HG03460 (cell line): ENCODE data around the gene MARCOL.
"Not testable (repeated sequence)": the region's sequence is repeated elsewhere in the genome, so short reads cannot be mapped to it uniquely, and the experiment has no call there.

Experiments used
- ATAC-seq: cut with Tn5 transposase; IDR thresholded peaks from one replicate; pipeline ENCODE4 v1.9.1; 2021; ENCODE audit not compliant: unreplicated experiment

The MARCOL gene

GRCh38 chr5:148261221-148261620 lies 22.9 kb downstream of the MARCOL start:
- ATAC-seq: no peak

- ATAC-seq: no peak
Observed at GRCh38 chr5:148267962-148268361, 29.6 kb downstream of the MARCOL start.

DNA sequence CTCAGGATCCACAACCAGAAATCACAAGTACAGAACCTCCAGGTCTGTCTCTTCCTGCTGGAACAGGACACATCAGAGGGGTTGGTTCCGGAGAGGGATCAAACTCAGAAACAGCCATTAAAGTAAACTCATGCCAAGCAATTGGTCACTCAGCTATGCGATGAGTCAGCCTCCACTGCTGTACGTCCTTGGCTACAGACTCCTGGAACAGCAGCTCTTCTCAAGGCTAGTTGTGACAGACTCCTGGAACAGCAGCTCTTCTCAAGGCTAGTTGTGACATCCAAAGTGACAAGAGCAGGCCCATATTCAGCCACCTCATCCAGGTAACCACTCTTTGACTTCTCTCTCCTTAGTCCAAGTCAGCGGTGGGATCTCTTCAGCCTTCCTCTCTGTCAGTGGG lies 30.2 kb downstream of the MARCOL start, which contains the start of gene SPINK13:
TSS of gene SPINK13 (plus strand) at position 229 of the 400 bp plus-strand sequence. CDS start 1,279 bp downstream, outside the sequence.
- no peak for ATAC-seq

DNA sequence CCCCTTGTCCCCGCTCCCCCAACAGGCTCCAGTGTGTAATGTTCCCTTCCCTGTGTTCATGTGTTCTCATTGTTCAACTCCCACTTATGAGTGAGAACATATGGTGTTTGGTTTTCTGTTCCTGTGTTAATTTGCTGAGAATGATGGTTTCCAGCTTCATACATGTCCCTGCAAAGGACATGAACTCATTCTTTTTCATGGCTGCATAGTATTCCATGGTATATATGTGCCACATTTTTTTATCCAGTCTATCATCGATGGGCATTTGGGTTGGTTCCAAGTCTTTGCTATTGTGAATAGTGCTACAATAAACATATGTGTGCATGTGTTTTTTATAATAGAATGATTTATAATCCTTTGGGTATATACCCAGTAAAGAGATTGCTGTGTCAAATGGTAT lies 36.8 kb downstream of the MARCOL start:
- ATAC-seq: not testable (repeated sequence)

GRCh38 chr5:148280893-148281292 lies 42.6 kb downstream of the MARCOL start:
- ATAC-seq: not testable (repeated sequence)

- not testable (repeated sequence) for ATAC-seq
Observed at GRCh38 chr5:148281336-148281735, 43.0 kb downstream of the MARCOL start.

DNA sequence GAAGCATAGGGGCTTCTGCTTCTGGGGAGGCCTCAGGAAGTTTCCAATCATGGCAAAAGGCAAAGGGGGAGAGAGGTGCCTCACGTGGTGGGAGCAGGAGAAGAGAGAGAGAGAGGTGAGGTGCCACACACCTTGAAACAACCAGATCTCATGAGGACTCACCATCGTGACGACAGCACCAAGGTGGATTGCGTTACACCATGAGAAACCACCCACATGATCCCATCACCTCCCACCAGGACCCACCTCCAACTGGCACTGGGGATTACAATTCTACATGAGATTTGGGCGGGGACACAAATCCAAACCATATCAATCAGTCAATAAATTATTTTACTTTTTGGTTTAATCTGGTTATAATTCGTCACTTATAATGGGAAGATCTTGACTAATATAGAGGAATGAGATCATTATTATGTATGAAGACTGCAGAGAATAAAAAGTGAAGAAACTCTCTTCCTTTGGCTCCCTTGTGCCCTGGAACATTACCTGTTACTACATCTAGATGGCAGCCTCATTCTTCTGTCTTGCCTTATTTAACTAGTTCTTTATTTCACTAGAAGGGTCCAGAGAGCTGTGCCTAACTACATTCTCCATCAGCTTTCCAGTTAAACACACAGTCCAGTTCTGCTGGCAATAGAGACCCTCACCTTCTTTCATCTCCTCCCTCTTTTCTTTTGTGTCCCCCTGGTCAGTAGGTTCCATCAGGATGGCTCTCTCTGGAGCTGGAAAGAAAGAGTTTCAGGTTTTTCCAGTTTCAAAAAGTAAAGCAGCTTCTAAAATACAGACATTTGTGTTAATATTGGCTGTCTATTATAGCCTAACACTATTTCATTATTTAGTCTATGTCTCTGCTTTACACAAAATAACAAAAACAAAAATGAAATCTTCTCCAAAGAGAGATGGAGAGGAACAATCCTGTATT lies 52.2 kb downstream of the MARCOL start:
- ATAC-seq: no peak
